A549 (cell line): Measurements from ENCODE around the gene AKAP5. TPM values are rescaled to one million over a fixed set of nuclear protein-coding genes. Genes with fewer than 3 reads are reported as not detected.
A peak's percentile ranks its signal among the peaks of the same experiment; 100 is the strongest.

ENCODE experiments used
- ATOH8 ChIP-seq: fragments of 250-450 bp; sonication (Bioruptor Pico); IDR thresholded peaks from 2 replicates; pipeline ENCODE4 v1.5.0; 2020; ENCODE audit warnings: low read depth, mild to moderate bottlenecking, moderate library complexity
- BCL3 ChIP-seq: fragments of >200 bp; sonication (Bioruptor Twin); formaldehyde crosslinking; IDR thresholded peaks from 3 replicates; pipeline ENCODE4 v1.6.1; 2016
- CEBPB ChIP-seq, 2 experiments: fragments of >200 bp in 1 of 2; sonication (Bioruptor Twin) in 1 of 2; formaldehyde crosslinking in 1 of 2; IDR thresholded peaks; 2 replicates each; pipeline ENCODE4 v1.6.1; 2012 to 2016
- CHD2 ChIP-seq: fragments of 150-350 bp; IDR thresholded peaks from 2 replicates; pipeline ENCODE4 v1.6.1; 2014; ENCODE audit warnings: low read length; ENCODE audit not compliant: partially characterized antibody
- ESRRA ChIP-seq: fragments of 150-350 bp; IDR thresholded peaks from 2 replicates; pipeline ENCODE4 v1.6.1; 2014; ENCODE audit warnings: mild to moderate bottlenecking, low read length, borderline replicate concordance
- FOSB ChIP-seq: fragments of 250-450 bp; sonication (Bioruptor Pico); IDR thresholded peaks from 2 replicates; pipeline ENCODE4 v1.5.0; 2020; ENCODE audit warnings: mild to moderate bottlenecking, moderate library complexity
- FOSL2 ChIP-seq, 2 experiments: fragments of 450-650 bp in 1 of 2; fragments of >200 bp in 1 of 2; sonication (Bioruptor Twin) in 1 of 2; formaldehyde crosslinking; IDR thresholded peaks; 2 replicates each; pipeline versions ENCODE4 v1.5.0 to v1.6.1; 2016 to 2020; ENCODE audit warnings: mild to moderate bottlenecking in 1 of 2, moderate library complexity in 1 of 2
- HES2 ChIP-seq: fragments of >200 bp; sonication (Bioruptor Twin); formaldehyde crosslinking; IDR thresholded peaks from 2 replicates; pipeline ENCODE4 v1.6.1; 2016
- HEYL ChIP-seq: fragments of 250-450 bp; sonication (Bioruptor Pico); IDR thresholded peaks from 2 replicates; pipeline ENCODE4 v1.8.0; 2021; ENCODE audit warnings: mild to moderate bottlenecking, moderate library complexity
- HOXB13 ChIP-seq: fragments of 250-450 bp; sonication (Bioruptor Pico); IDR thresholded peaks from 2 replicates; pipeline ENCODE4 v1.5.0; 2020; ENCODE audit warnings: low read depth, mild to moderate bottlenecking, moderate library complexity
- MAFK ChIP-seq: fragments of 450-650 bp; IDR thresholded peaks from 2 replicates; pipeline ENCODE4 v1.6.1; 2014; ENCODE audit not compliant: partially characterized antibody
- MAZ ChIP-seq: fragments of 150-350 bp; IDR thresholded peaks from 2 replicates; pipeline ENCODE4 v1.6.1; 2014; ENCODE audit warnings: antibody characterized with exemption, low read depth, low read length, borderline replicate concordance
- MYC ChIP-seq: IDR thresholded peaks from 2 replicates; pipeline ENCODE4 v1.6.1; 2012; ENCODE audit warnings: mild to moderate bottlenecking, inconsistent platforms, low read length, improper control_type of control experiment, borderline replicate concordance
- NFE2L2 ChIP-seq: fragments of 150-350 bp; conservative IDR thresholded peaks from 2 replicates; pipeline ENCODE4 v1.6.1; 2014; ENCODE audit warnings: low read length
- PBX3 ChIP-seq: IDR thresholded peaks from 2 replicates; pipeline ENCODE4 v1.6.1; 2012
- RAD21 ChIP-seq, 2 experiments: fragments of >200 bp in 1 of 2; sonication (Bioruptor Twin) in 1 of 2; formaldehyde crosslinking in 1 of 2; IDR thresholded peaks in 1 of 2; conservative IDR thresholded peaks in 1 of 2; 2 replicates in 1 of 2; 3 replicates in 1 of 2; pipeline ENCODE4 v1.6.1; 2012 to 2018; ENCODE audit warnings: inconsistent platforms in 1 of 2
- RCOR1 ChIP-seq: fragments of 150-350 bp; IDR thresholded peaks from 2 replicates; pipeline ENCODE4 v1.6.1; 2014; ENCODE audit warnings: antibody characterized with exemption, low read length, low read depth
- REST ChIP-seq: fragments of 200-600 bp; sonication (generic); IDR thresholded peaks from 2 replicates; pipeline ENCODE4 v1.6.1; 2016; ENCODE audit warnings: antibody characterized with exemption, mild to moderate bottlenecking, moderate library complexity
- RFX5 ChIP-seq: fragments of 450-650 bp; IDR thresholded peaks from 2 replicates; pipeline ENCODE4 v1.7.1; 2014; ENCODE audit warnings: antibody characterized with exemption, mild to moderate bottlenecking, moderate library complexity
- TFCP2L1 ChIP-seq: fragments of 250-450 bp; sonication (Bioruptor Pico); IDR thresholded peaks from 2 replicates; pipeline ENCODE4 v1.5.0; 2021; ENCODE audit warnings: mild to moderate bottlenecking
- polyA plus RNA-seq, 4 experiments: library from polyadenylated mRNA; depleted of rRNA in 3 of 4; stranded (reverse); fragments of >200 nt; fragmentation: RNase III in 1 of 4; extraction: RNeasy Plus Mini Kit Qiagen cat#74134 plus additional on column Dnase treatment in 1 of 4; gene quantifications; 2 replicates in 3 of 4; 3 replicates in 1 of 4; pipeline ENCODE4 v1.2.3, GENCODE V29; 2011 to 2017

Gene AKAP5
- polyA plus RNA-seq, 2 of the 4 experiments (the other 2 are of a cell fraction), result 0.84 to 1.9 TPM

GRCh38 chr14:64503434-64504309 lies 38.4 kb downstream of the AKAP5 start, which contains the start of gene ZBTB25 (continued):
- TF ChIP-seq RCOR1, result no peak
- no peak for TF ChIP-seq ATOH8 (CRISPR knock-in tag)
- peak; percentile 71 for TF ChIP-seq MYC
- peak; percentile 86 for TF ChIP-seq REST
- TF ChIP-seq NFE2L2, result no peak
- TF ChIP-seq RFX5, result no peak
- TF ChIP-seq CHD2, result peak; percentile 89
- no peak for TF ChIP-seq HES2
- TF ChIP-seq RAD21 (conservative IDR thresholded peaks at IDR 0.05 in 1 of 2, IDR thresholded peaks at IDR 0.05 in 1 of 2), result peak in 1 of 2 experiments; percentile 14; a peak in 1 of 5 replicates
- TF ChIP-seq HEYL (CRISPR knock-in tag), result no peak
- no peak for TF ChIP-seq ESRRA
- TF ChIP-seq FOSB (CRISPR knock-in tag), result peak; percentile 93
- peak; percentile 88; the same call in 2 of the 3 replicates for TF ChIP-seq BCL3
- TF ChIP-seq PBX3, result no peak
- no peak for TF ChIP-seq CEBPB (IDR thresholded peaks at IDR 0.05)
- no peak for TF ChIP-seq MAFK
- TF ChIP-seq MAZ, result 0 out of 2 replicates have a peak, but pooled peaks have one; percentile 16
- TF ChIP-seq FOSL2 (IDR thresholded peaks at IDR 0.05), result no peak
- peak; percentile 65 for TF ChIP-seq FOSL2 (CRISPR knock-in tag; IDR thresholded peaks at IDR 0.05)
- TF ChIP-seq HOXB13 (CRISPR knock-in tag), result no peak
- TF ChIP-seq TFCP2L1 (CRISPR knock-in tag), result no peak; the same call in 1 of the 2 replicates
